Activated naive CD4-positive, alpha-beta T cell treated with anti-CD3 and anti-CD28 coated beads for 36 hours (primary cell): ENCODE results near the gene CYP3A5. TPM values are rescaled to one million over a fixed set of nuclear protein-coding genes. Genes with fewer than 3 reads are reported as not detected.
"Not testable (repeated sequence)": the region's sequence is repeated elsewhere in the genome, so short reads cannot be mapped to it uniquely, and the experiment has no call there.

Experiments
- CTCF ChIA-PET: fragments of 350-600 bp; sonication (Branson Sonifier 250); formaldehyde crosslinking; loops from one replicate; lab custom pipeline; 2021; ENCODE audit warnings: antibody characterized with exemption; lab: Charles Lee
- DNase-seq: peaks from one replicate; pipeline ENCODE4 v3.0.0-alpha.2; 2020
- H3K27ac Mint-ChIP-seq: one replicate; pipeline ENCODE4 v1.8.0; 2021; ENCODE audit warnings: mild to moderate bottlenecking, mixed read lengths
- H3K27me3 Mint-ChIP-seq: one replicate; pipeline ENCODE4 v1.8.0; 2021; ENCODE audit warnings: low read depth, mixed read lengths
- H3K36me3 Mint-ChIP-seq: one replicate; pipeline ENCODE4 v1.8.0; 2021; ENCODE audit warnings: low read depth, mixed read lengths
- H3K4me1 Mint-ChIP-seq: one replicate; pipeline ENCODE4 v1.8.0; 2021; ENCODE audit warnings: low read depth, mixed read lengths
- H3K4me3 Mint-ChIP-seq: one replicate; pipeline ENCODE4 v1.8.0; 2021; ENCODE audit warnings: mild to moderate bottlenecking, moderate library complexity, mixed read lengths
- H3K9me3 Mint-ChIP-seq: one replicate; pipeline ENCODE4 v1.8.0; 2021; ENCODE audit warnings: mixed read lengths
- intact Hi-C: fragments of 100-400 bp; cut with micrococcal nuclease; formaldehyde crosslinking; loops from one replicate; pipeline ENCODE4 v1.15.1; 2023
- total RNA-seq, 2 experiments: library from RNA; stranded (reverse); gene quantifications; one replicate each; pipeline ENCODE4 v1.2.3, GENCODE V29; 2021

The CYP3A5 gene
- total RNA-seq: under 1 TPM; 0.86 TPM

- CTCF ChIA-PET: interaction anchor here (0.5 kb wide), 1 partner anchor 169 kb away, joined by 3 read pairs; no protein-coding TSS in a partner anchor
- Mint-ChIP-seq H3K9me3 (no peaks in the 10 kb centered on the region), H3K36me3 (peaks cover 7% of the 10 kb centered on the region), H3K27me3 (no peaks in the 10 kb centered on the region), H3K4me1 (peaks cover 24% of the 10 kb centered on the region), H3K4me3 (no peak within 1 kb of the TSS), H3K27ac (no peak within 1 kb of the TSS)
- no peak for DNase-seq
- intact Hi-C loops: no loop called here
Measured at GRCh38 chr7:99679400-99680191, at the start of gene CYP3A5. Gene CYP3A5, minus strand, starts transcription at chr7:99679996. Its CDS starts 100 bp downstream, at chr7:99679896.

GRCh38 chr7:99728615-99729014 lies 48.8 kb upstream of the CYP3A5 start:
- Mint-ChIP-seq H3K9me3 (no peaks in the 10 kb centered on the region), H3K27ac (no peak overlapping the region), H3K36me3 (no peaks in the 10 kb centered on the region), H3K4me3 (no peak overlapping the region), H3K4me1 (peaks cover 9% of the 10 kb centered on the region), H3K27me3 (no peaks in the 10 kb centered on the region)
- CTCF ChIA-PET: no interaction called here
- DNase-seq: no peak
- intact Hi-C loops: no loop called here

- peaks cover 19% of the 10 kb centered on the region for H3K4me1 Mint-ChIP-seq
- H3K36me3 Mint-ChIP-seq, H3K27ac Mint-ChIP-seq, H3K27me3 Mint-ChIP-seq, CTCF ChIA-PET, intact Hi-C loops, H3K9me3 Mint-ChIP-seq, DNase-seq, H3K4me3 Mint-ChIP-seq: not testable (repeated sequence)
Measured at GRCh38 chr7:99723201-99723600, 43.4 kb upstream of the CYP3A5 start.

- intact Hi-C loops: loop anchor here (1.0 to 2.0 kb wide), 3 partner anchors 46 to 90 kb away; no protein-coding TSS in a partner anchor
- Mint-ChIP-seq H3K9me3 (peaks cover 1% of the 10 kb centered on the region), H3K4me1 (peaks cover 19% of the 10 kb centered on the region), H3K27ac (no peak overlapping the region), H3K4me3 (no peak overlapping the region), H3K27me3 (no peaks in the 10 kb centered on the region), H3K36me3 (no peaks in the 10 kb centered on the region)
- DNase-seq: no peak
- CTCF ChIA-PET: no interaction called here
Measured at GRCh38 chr7:99720800-99721595, 41.2 kb upstream of the CYP3A5 start.

DNA sequence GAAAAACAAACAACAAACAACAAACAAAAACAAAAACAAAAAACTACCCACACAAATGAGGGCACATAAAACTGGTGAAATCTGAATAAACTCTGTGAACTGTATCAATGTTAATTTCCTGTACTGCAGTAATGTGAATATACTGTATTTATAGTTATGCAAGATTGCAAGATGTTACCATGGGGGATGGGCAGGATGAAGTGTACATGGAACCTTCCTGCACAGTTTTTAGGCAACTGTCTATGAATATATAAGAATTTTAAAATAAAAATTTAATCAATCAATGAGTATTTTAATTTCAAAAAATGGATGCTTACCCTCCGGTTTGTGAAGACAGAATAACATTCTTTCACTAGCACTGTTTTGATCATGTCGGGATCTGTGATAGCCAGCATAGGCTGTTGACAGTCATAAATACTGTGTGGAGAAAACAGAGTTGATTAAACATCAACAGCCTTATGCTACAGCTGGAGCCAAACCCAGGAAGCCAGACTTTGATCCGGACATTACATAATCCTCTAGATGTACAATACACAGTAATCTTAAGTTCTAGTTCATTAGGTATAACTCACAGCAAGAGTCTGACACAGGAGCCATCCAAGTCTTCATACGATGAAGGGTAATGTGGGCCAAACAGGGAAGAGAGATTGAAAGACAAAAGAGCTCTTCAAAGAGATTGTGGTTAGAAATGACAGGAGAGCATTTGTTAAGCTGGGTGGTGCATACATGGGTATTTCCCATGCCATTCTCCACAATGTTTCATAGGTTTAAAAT lies 40.4 kb upstream of the CYP3A5 start:
- intact Hi-C loops: loop anchor here (1.0 to 2.0 kb wide), 3 partner anchors 45 to 89 kb away; no protein-coding TSS in a partner anchor
- Mint-ChIP-seq H3K9me3 (peaks cover 1% of the 10 kb centered on the region), H3K27me3 (no peaks in the 10 kb centered on the region), H3K36me3 (no peaks in the 10 kb centered on the region), H3K4me1 (peaks cover 19% of the 10 kb centered on the region), H3K4me3 (no peak overlapping the region), H3K27ac (no peak overlapping the region)
- CTCF ChIA-PET: no interaction called here
- DNase-seq: no peak

DNA sequence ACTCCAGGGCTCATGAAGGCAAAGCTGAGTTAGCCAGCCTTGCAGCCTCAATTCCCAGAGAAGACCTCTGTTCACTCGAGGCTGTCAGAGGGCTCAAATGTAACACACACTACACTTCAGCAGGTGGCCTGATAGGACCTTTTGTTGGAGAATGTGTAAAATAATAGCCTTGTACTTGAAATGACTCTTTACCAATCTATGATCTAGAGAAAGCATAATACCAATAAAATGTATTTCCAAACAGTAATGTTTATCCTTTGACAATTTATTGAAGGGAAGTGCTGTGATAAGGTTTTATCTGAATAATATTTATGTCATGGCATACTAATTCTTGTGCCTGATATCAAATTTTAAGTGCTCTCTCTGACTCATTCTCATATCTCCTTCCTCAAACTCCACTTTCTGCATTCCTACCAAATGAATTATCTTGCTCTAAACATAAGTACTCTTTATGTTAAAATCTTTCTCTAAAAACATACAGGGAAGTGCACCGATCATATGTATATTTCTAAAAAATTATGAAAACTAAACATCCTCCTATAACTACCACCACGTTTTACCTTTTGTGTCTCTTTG lies 34.3 kb upstream of the CYP3A5 start:
- Mint-ChIP-seq H3K27me3 (no peaks in the 10 kb centered on the region), H3K9me3 (peaks cover 1% of the 10 kb centered on the region), H3K4me3 (no peak overlapping the region), H3K36me3 (peaks cover 10% of the 10 kb centered on the region), H3K27ac (no peak overlapping the region), H3K4me1 (peaks cover 2% of the 10 kb centered on the region)
- DNase-seq: no peak
- intact Hi-C loops: no loop called here
- CTCF ChIA-PET: no interaction called here

- intact Hi-C loops: no loop called here
- Mint-ChIP-seq H3K27me3 (no peaks in the 10 kb centered on the region), H3K9me3 (no peaks in the 10 kb centered on the region), H3K4me3 (no peak overlapping the region), H3K27ac (no peak overlapping the region), H3K36me3 (peaks cover 11% of the 10 kb centered on the region), H3K4me1 (no peaks in the 10 kb centered on the region)
- CTCF ChIA-PET: no interaction called here
- DNase-seq: no peak
Measured at GRCh38 chr7:99709838-99710578, 30.2 kb upstream of the CYP3A5 start.

- Mint-ChIP-seq H3K27me3 (no peaks in the 10 kb centered on the region), H3K4me3 (no peak overlapping the region), H3K4me1 (no peaks in the 10 kb centered on the region), H3K36me3 (peaks cover 6% of the 10 kb centered on the region), H3K27ac (no peak overlapping the region), H3K9me3 (no peaks in the 10 kb centered on the region)
- intact Hi-C loops: no loop called here
- CTCF ChIA-PET: no interaction called here
- DNase-seq: no peak
Measured at GRCh38 chr7:99709260-99709659, 29.5 kb upstream of the CYP3A5 start.

DNA sequence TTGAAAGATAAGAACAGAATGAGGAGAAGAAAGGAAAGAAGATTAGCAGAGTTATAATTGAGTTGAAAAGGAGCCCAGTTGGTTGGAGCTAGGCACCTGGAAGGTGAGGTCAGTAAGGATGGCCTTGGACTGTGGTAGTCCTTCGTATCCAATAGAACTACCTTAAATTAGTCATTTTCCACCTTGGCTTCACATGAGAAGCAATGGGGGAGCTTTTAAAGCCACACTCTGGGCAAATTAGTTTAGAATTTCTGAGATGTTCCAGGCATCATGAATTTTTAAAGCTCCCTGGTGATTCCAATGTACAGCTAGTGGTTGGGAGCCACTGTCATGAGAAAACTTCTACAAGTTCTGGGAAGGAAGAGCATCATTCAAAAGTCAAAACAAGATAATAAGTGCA lies 27.3 kb upstream of the CYP3A5 start:
- H3K4me1 Mint-ChIP-seq: no peaks in the 10 kb centered on the region
- DNase-seq: no peak
- intact Hi-C loops: no loop called here
- CTCF ChIA-PET: no interaction called here
- no peaks in the 10 kb centered on the region for H3K9me3 Mint-ChIP-seq
- H3K27ac Mint-ChIP-seq: no peak overlapping the region
- H3K4me3 Mint-ChIP-seq: no peak overlapping the region
- peaks cover 4% of the 10 kb centered on the region for H3K36me3 Mint-ChIP-seq
- H3K27me3 Mint-ChIP-seq: no peaks in the 10 kb centered on the region

- H3K4me3 Mint-ChIP-seq: no peak overlapping the region
- CTCF ChIA-PET: no interaction called here
- H3K27ac Mint-ChIP-seq: no peak overlapping the region
- no peak for DNase-seq
- peaks cover 2% of the 10 kb centered on the region for H3K4me1 Mint-ChIP-seq
- H3K27me3 Mint-ChIP-seq: no peaks in the 10 kb centered on the region
- no peaks in the 10 kb centered on the region for H3K9me3 Mint-ChIP-seq
- H3K36me3 Mint-ChIP-seq: no peaks in the 10 kb centered on the region
- intact Hi-C loops: no loop called here
Measured at GRCh38 chr7:99699946-99700345, 20.1 kb upstream of the CYP3A5 start.

DNA sequence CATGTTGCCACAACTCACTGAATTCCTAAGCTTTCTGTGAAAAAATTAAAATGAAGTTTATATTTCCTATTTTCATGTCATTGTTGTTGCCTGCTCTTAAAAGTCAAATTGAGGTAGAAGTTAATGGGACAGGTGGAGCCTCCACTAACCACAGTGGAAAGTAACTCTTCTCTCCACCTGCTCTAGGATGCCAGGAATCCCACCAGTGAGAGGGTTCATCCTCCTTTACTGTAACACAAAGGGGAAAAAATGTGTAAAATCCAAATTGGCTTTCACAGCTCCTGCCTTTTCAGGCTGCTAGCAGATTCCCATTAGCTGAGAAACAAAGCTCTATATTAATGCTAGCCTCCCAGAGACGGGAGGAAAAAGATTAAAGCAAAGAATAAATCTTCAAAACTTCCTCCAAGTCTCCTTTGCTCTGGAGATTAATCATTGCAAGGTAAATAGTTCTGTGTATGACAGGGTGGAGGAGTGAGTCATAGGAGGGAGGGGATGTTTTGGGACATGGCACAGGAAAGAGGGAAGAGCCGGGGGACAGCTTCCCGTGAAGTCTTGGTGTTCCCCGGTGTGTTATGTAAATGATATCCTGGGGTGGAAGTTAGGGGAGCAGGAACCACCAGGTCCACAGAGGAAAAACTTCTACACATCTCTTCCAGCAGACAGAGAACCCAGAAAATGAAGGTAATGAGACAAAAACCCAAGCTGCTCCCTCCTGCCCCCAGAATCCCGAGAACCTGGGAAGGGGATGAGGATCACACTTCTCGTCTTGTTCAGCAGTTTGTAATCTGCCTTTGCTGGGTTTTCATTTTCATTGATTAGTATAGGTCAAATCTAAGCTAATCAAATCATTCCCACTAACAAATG lies 19.3 kb upstream of the CYP3A5 start:
- intact Hi-C loops, DNase-seq, H3K4me3 Mint-ChIP-seq, H3K4me1 Mint-ChIP-seq, H3K27me3 Mint-ChIP-seq, H3K36me3 Mint-ChIP-seq, H3K27ac Mint-ChIP-seq, CTCF ChIA-PET, H3K9me3 Mint-ChIP-seq: not testable (repeated sequence)
